Body of pancreas (tissue), 4 donors: Measurements from ENCODE around the gene HNRNPA0.

Experiments
- CTCF ChIP-seq, 7 experiments: fragments of 450-650 bp in 4 of 7; fragments of 200-600 bp in 3 of 7; sonication (generic) in 3 of 7; IDR thresholded peaks; one replicate each; pipeline ENCODE4 v1.5.1; 2016 to 2019; ENCODE audit warnings: antibody characterized with exemption in 7 of 7
- POLR2A ChIP-seq, 3 donors: fragments of 450-650 bp; IDR thresholded peaks; one replicate each; pipeline ENCODE4 v1.6.1; 2016; ENCODE audit warnings: antibody characterized with exemption in 3 of 3, mild to moderate bottlenecking in 2 of 3

- no peak for TF ChIP-seq CTCF (IDR thresholded peaks at IDR 0.05)
- TF ChIP-seq POLR2A (IDR thresholded peaks at IDR 0.05) = no peak
Measured at GRCh38 chr5:137703565-137703964, 50.6 kb downstream of the HNRNPA0 start.
